SJSA1 (cell line): ENCODE results near the gene AGBL4. TPM values are rescaled to one million over a fixed set of nuclear protein-coding genes. Genes with fewer than 3 reads are reported as not detected.

Experiments used
- DNase-seq, 2 experiments: peaks; one replicate each; pipeline ENCODE4 v3.0.0-alpha.2; 2015 to 2020; ENCODE audit warnings: low spot score in 2 of 2, low read depth in 1 of 2
- H3K27ac ChIP-seq: fragments of 250-450 bp; sonication (Bioruptor Pico); 2 replicates; pipeline ENCODE4 v1.5.1; 2020; ENCODE audit warnings: mild to moderate bottlenecking, moderate library complexity
- H3K27me3 ChIP-seq: fragments of 250-450 bp; sonication (Bioruptor Pico); replicated peaks from 2 replicates; pipeline ENCODE4 v1.5.1; 2020; ENCODE audit warnings: mild to moderate bottlenecking, moderate library complexity
- H3K36me3 ChIP-seq: fragments of 250-450 bp; sonication (Bioruptor Pico); 2 replicates; pipeline ENCODE4 v1.5.1; 2020; ENCODE audit warnings: mild to moderate bottlenecking
- H3K4me1 ChIP-seq: fragments of 250-450 bp; sonication (Bioruptor Pico); replicated peaks from 2 replicates; pipeline ENCODE4 v1.6.1; 2021; ENCODE audit warnings: mild to moderate bottlenecking
- H3K4me3 ChIP-seq: fragments of 250-450 bp; sonication (Bioruptor Pico); 2 replicates; pipeline ENCODE4 v1.5.1; 2020; ENCODE audit warnings: mild to moderate bottlenecking
- H3K9me3 ChIP-seq: fragments of 250-450 bp; sonication (Bioruptor Pico); replicated peaks from 2 replicates; pipeline ENCODE4 v1.5.1; 2020; ENCODE audit warnings: mild to moderate bottlenecking
- total RNA-seq: library from RNA; depleted of rRNA; stranded (reverse); fragments of >200 nt; shearing (Covaris generic); gene quantifications from 2 replicates; pipeline ENCODE4 v1.2.3, GENCODE V29; 2014

The AGBL4 gene
- total RNA-seq, 1 experiment from 2014 or later: not detected

GRCh38 chr1:48676376-48676775 is 1347.4 kb downstream of the AGBL4 start:
- no peaks in the 10 kb centered on the region for H3K4me1 ChIP-seq
- H3K36me3 ChIP-seq: no peaks in the 10 kb centered on the region
- no peak overlapping the region for H3K27ac ChIP-seq
- no peak overlapping the region for H3K4me3 ChIP-seq
- no peaks in the 10 kb centered on the region for H3K9me3 ChIP-seq
- no peak for DNase-seq
- H3K27me3 ChIP-seq: no peaks in the 10 kb centered on the region

GRCh38 chr1:48675251-48675650 is 1348.5 kb downstream of the AGBL4 start:
- Histone ChIP-seq H3K4me3 (no peak overlapping the region), H3K36me3 (no peaks in the 10 kb centered on the region), H3K27ac (no peak overlapping the region), H3K9me3 (no peaks in the 10 kb centered on the region), H3K27me3 (no peaks in the 10 kb centered on the region), H3K4me1 (no peaks in the 10 kb centered on the region)
- no peak for DNase-seq

DNA sequence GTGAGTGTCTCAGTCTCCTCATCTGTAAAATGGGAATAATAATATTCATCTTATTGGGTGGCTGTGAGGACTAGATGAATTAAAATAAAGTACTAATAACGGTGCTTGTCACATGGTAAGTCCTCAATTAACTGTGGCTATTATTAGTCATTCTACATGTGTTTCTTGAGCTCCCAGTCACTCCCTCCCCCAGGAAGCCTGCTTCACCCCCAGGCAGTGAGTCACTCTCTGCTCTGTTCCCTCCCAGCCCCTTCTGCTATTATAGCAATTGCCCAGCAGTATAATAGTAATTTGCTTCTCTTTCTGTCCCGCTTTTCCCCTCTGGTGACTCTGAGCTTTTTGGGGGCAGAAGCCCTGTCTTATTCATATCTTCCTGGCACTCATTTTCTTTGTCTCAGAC is 1349.1 kb downstream of the AGBL4 start:
- DNase-seq: no peak
- H3K9me3 ChIP-seq: no peaks in the 10 kb centered on the region
- H3K27me3 ChIP-seq: no peaks in the 10 kb centered on the region
- no peaks in the 10 kb centered on the region for H3K36me3 ChIP-seq
- H3K27ac ChIP-seq: no peak overlapping the region
- no peaks in the 10 kb centered on the region for H3K4me1 ChIP-seq
- no peak overlapping the region for H3K4me3 ChIP-seq

DNA sequence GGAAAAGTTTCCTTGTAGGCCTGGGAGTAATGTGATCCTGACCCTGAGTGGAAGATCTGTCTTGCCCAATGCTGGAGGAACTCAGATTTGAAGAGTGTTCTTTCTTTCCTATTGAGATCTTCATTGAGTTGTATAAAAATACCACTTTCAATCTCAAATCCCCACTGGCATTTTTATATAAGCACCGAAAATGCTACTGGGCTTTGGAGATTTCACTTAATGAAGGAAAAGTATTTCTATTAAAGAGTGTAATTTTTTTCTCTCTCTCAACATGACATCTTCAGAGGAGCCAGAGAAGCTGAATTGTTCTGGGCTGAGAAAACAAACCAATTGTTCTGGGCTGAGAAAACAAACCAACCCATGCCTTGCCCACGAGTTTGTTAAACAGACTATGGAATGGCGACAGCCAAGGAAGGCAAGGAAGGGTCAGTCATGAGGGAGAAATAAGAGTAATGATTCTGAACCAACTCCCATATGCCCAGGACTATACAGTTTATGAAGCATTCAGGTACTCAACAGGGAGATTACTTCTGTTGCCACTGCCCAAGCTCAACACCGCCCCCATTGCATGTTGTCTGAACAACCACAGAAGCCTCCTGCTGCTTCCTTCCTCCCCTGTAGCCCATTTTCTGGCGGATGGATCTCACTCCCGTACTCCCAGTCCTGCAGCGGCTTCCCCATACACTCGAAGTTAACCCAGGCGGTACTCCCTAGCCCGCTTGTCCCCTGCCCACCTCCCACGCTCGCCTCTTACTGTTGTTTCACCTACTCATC is 1350.2 kb downstream of the AGBL4 start:
- DNase-seq: no peak
- no peaks in the 10 kb centered on the region for H3K4me1 ChIP-seq
- no peak overlapping the region for H3K27ac ChIP-seq
- no peaks in the 10 kb centered on the region for H3K9me3 ChIP-seq
- H3K4me3 ChIP-seq: no peak overlapping the region
- H3K27me3 ChIP-seq: no peaks in the 10 kb centered on the region
- no peaks in the 10 kb centered on the region for H3K36me3 ChIP-seq

DNA sequence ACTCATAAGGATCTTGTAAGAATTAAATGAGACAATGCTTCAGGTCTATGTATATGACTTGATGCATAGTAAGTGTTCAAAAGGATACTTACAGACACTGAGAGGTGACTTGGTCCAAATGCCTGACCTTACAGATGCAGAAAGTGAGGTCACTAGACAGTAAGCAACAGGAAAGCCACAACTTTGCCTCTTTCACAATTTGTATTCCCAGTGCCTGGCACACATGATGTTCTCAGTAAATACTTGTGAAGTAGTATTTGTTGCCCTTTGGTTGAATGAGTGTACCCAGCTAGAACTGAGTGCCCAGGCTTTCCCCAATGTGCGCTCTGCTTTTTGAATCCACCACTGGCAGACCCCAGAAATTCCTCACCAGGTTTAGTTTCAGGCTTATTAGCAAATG is 1352.2 kb downstream of the AGBL4 start:
- Histone ChIP-seq H3K4me1 (no peaks in the 10 kb centered on the region), H3K27me3 (no peaks in the 10 kb centered on the region), H3K9me3 (no peaks in the 10 kb centered on the region), H3K36me3 (no peaks in the 10 kb centered on the region), H3K4me3 (no peak overlapping the region), H3K27ac (no peak overlapping the region)
- DNase-seq: no peak

DNA sequence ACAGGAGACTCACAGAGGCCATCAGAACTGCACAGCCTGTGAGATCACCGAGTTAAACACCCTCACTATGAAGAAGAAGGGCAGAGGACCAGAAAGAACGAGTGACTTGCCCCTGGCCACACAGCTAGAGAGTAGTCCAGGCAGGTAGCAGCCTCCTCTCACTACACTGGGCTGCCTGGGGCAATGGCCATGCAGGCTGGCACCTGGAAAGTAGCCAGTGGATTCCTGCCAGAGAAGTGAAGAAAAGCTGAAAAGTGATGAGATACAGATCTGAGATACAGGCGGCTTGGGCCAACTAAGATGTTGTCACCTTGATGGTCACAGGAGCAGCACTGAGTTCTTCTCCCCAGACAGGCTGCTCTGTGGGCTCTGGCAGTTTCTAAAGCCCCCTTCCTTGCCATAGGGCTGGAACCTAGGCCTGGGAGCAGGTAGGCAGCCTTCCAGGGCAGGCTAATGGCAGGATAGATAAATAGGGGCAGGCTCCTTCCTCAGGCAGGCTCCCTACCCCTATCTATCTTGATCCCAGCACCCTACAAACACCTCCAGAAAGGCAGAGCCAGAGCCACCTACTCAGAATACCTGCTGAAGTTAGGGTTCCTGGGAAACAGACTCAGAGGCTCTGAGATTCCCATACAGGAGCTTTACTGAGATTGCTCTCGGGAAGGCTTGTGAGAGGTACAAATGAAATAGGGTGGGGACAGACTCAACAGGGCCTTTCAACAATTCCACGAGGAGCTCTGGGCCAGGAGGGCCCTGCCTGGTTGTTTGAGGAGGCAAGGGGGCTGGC is 1353.3 kb downstream of the AGBL4 start:
- Histone ChIP-seq H3K9me3 (no peaks in the 10 kb centered on the region), H3K27me3 (no peaks in the 10 kb centered on the region; the same call in 1 of the 2 replicates), H3K4me3 (no peak overlapping the region), H3K36me3 (no peaks in the 10 kb centered on the region), H3K27ac (no peak overlapping the region), H3K4me1 (no peaks in the 10 kb centered on the region)
- no peak for DNase-seq

DNA sequence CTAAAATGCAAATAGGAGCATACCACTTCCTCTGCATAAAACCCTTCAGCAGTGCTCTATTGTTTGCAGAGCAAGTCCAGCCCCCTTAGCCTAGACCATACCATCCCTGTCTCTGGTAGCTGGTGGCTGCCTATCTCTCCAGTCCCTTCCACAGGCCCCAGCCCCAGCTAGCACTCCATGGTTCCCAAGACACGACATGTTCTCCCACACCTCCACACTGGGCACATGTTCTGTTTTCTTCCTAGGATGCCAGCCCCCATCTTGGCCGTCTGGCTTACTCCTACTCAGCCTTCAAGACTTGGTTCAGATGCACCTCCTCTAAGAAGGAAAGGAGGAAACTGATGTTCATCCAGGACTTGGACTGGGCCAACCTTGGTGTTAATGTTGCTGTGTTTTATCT is 1355.4 kb downstream of the AGBL4 start:
- no peaks in the 10 kb centered on the region for H3K36me3 ChIP-seq
- no peak for DNase-seq
- H3K27ac ChIP-seq: no peak overlapping the region
- no peaks in the 10 kb centered on the region for H3K9me3 ChIP-seq
- no peak overlapping the region for H3K4me3 ChIP-seq
- H3K4me1 ChIP-seq: no peaks in the 10 kb centered on the region
- no peaks in the 10 kb centered on the region; the same call in 1 of the 2 replicates for H3K27me3 ChIP-seq

DNA sequence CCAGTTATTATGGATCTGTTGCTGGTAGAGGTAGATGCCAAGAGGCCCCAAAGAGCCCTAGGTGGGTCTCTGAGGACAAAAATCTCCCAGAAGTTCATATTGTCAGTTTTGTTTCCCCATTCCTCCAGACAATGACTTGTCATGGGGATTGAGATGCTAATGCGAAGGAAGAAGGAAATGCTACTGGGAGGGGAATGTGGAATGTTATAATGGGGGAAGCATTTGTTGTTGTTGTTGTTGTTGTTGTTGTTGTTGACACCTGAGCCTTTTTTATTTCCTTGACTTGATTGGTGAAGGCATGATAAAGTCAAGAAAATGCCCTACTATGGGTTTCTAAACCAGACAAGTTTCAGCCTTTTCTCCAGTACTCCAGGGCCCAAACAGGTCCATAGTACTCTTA is 1356.0 kb downstream of the AGBL4 start:
- Histone ChIP-seq H3K36me3 (no peaks in the 10 kb centered on the region), H3K4me1 (no peaks in the 10 kb centered on the region), H3K9me3 (no peaks in the 10 kb centered on the region), H3K27ac (no peak overlapping the region), H3K27me3 (no peaks in the 10 kb centered on the region; the same call in 1 of the 2 replicates), H3K4me3 (no peak overlapping the region)
- no peak for DNase-seq

DNA sequence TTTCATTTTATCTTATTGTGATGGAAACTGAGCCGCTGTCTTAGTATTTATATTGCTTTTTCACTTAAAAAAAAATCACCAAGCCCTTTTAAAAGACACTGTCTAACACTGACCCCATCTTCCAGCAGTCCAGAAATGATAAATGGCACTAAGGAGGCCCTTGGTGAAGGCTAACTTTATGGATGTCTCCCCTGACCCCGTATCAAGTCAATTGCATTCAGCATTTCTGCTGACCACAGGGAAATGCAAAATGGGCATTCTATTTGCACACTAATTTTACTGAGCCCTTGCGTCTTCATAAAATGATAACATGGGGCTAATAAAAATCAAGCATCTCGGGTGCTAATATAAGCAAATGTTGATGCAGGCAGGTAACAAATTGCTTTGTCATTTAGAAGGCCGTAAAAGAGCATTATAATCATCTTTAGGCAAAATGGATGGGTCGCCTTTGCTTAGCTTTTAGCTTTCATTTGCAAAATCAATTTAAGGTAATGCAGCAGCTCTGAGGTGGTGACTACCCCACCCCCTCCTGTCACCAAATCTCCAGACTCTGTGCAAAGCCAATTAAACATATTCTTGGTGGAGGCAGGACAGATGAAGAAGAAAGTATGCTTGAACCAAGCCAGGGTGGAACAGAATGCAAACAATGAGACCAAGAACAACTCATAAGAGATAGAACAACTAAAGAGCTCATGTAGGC is 1357.9 kb downstream of the AGBL4 start:
- no peak overlapping the region for H3K27ac ChIP-seq
- DNase-seq: no peak
- no peak overlapping the region for H3K4me3 ChIP-seq
- no peaks in the 10 kb centered on the region for H3K4me1 ChIP-seq
- no peaks in the 10 kb centered on the region for H3K36me3 ChIP-seq
- no peaks in the 10 kb centered on the region for H3K9me3 ChIP-seq
- H3K27me3 ChIP-seq: no peaks in the 10 kb centered on the region; the same call in 1 of the 2 replicates

GRCh38 chr1:48661726-48662463 is 1361.9 kb downstream of the AGBL4 start:
- no peak for DNase-seq
- no peak overlapping the region for H3K4me3 ChIP-seq
- H3K27ac ChIP-seq: no peak overlapping the region
- H3K4me1 ChIP-seq: no peaks in the 10 kb centered on the region
- H3K36me3 ChIP-seq: no peaks in the 10 kb centered on the region
- no peaks in the 10 kb centered on the region; the same call in 1 of the 2 replicates for H3K27me3 ChIP-seq
- H3K9me3 ChIP-seq: no peaks in the 10 kb centered on the region

- DNase-seq: no peak
Measured at GRCh38 chr1:48659801-48660200, 1364.0 kb downstream of the AGBL4 start.

GRCh38 chr1:48657413-48657812 is 1366.3 kb downstream of the AGBL4 start:
- no peak overlapping the region for H3K27ac ChIP-seq
- no peaks in the 10 kb centered on the region for H3K9me3 ChIP-seq
- H3K36me3 ChIP-seq: no peaks in the 10 kb centered on the region
- no peaks in the 10 kb centered on the region for H3K27me3 ChIP-seq
- H3K4me1 ChIP-seq: no peaks in the 10 kb centered on the region
- DNase-seq: no peak
- H3K4me3 ChIP-seq: no peak overlapping the region

More at GRCh38 chr1:48659801-48660200, 1364.0 kb downstream of the AGBL4 start:
- no peak overlapping the region for H3K4me3 ChIP-seq
- H3K27ac ChIP-seq: no peak overlapping the region
- no peaks in the 10 kb centered on the region for H3K36me3 ChIP-seq
- no peaks in the 10 kb centered on the region for H3K4me1 ChIP-seq
- H3K9me3 ChIP-seq: no peaks in the 10 kb centered on the region
- H3K27me3 ChIP-seq: no peaks in the 10 kb centered on the region

GRCh38 chr1:48654606-48655210 is 1369.0 kb downstream of the AGBL4 start:
- Histone ChIP-seq H3K27me3 (no peaks in the 10 kb centered on the region), H3K36me3 (no peaks in the 10 kb centered on the region), H3K4me3 (no peak overlapping the region), H3K27ac (no peak overlapping the region), H3K4me1 (no peaks in the 10 kb centered on the region), H3K9me3 (no peaks in the 10 kb centered on the region)
- DNase-seq: no peak
